H1 (cell line): Measurements from ENCODE around the gene EBF3. TPM values are rescaled to one million over a fixed set of nuclear protein-coding genes. Genes with fewer than 3 reads are reported as not detected.

ENCODE experiments used
- MAFK ChIP-seq: IDR thresholded peaks from 2 replicates; pipeline ENCODE4 v1.6.1; 2012; ENCODE audit warnings: low read depth, mild to moderate bottlenecking, improper control_type of control experiment, low read length
- SIX5 ChIP-seq: IDR thresholded peaks from 2 replicates; pipeline ENCODE4 v1.6.1; 2011; ENCODE audit warnings: mild to moderate bottlenecking, low read depth, low read length
- SP1 ChIP-seq: IDR thresholded peaks from 2 replicates; pipeline ENCODE4 v1.6.1; 2011; ENCODE audit warnings: low read depth, low read length
- polyA plus RNA-seq, 7 experiments: library from polyadenylated mRNA; depleted of rRNA in 3 of 7; stranded (reverse) in 5 of 7; unstranded in 2 of 7; fragments of >200 nt in 5 of 7; fragments of 200-250 nt in 2 of 7; gene quantifications; 1 replicate in 5 of 7; 2 replicates in 1 of 7; 4 replicates in 1 of 7; pipeline versions ENCODE4 v1.2.1 to v1.2.3, GENCODE V29; 2011 to 2013; ENCODE audit warnings: missing spikeins in 2 of 7, mixed read lengths in 2 of 7
- total RNA-seq: library from RNA; stranded (reverse); fragmentation: NEBNext Ultra II Directional; extraction: Animal tissue kit (Norgen Biotek cat#: 25700); gene quantifications from 2 replicates; pipeline ENCODE4 v1.2.1, GENCODE V29; 2021
- TF ChIP-seq, protein P1 (sequence below): fragments of 300-600 bp; sonication (generic); IDR thresholded peaks from 2 replicates; pipeline ENCODE4 v1.7.1; 2012; ENCODE audit warnings: low read length, moderate library complexity, mild to moderate bottlenecking, inconsistent platforms; ENCODE audit not compliant: insufficient replicate concordance

EBF3 gene
- total and polyA plus RNA-seq, 2 of the 8 experiments (the other 6 are each of a cell fraction or from before 2014, with no cell fraction given) = 0.08 to 0.26 TPM

DNA sequence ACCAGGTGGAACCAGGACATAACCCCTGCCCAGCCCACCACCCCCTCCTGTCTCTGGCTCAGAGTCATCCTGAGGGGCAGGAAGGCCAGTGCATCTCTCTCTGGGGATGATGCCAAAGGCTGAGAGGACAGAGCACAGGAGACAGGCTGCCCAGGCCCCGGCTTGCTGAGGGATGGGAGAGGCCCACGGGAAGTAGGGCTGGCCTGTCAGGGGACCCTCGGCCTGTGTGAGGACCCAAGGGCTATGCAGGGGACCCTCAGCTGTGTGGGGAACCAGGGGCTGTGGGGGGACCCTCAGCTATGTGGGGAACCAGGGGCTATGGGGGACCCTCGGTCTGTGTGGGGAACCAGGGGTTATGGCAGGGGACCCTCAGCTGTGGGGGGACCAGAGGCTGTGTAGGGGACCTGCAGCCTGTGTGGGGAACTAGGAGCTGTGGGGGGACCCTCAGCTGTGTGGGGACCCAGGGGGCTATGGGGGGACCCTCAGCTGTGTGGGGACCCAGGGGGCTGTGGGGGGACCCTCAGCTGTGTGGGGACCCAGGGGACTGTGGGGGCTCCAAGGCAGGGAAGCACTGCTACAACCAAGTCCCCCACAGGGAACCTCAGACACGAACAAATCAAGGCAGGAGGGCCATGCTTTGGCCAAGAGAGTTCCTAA lies 27.7 kb downstream of the EBF3 start (continued):
- TF ChIP-seq, protein P1, sequence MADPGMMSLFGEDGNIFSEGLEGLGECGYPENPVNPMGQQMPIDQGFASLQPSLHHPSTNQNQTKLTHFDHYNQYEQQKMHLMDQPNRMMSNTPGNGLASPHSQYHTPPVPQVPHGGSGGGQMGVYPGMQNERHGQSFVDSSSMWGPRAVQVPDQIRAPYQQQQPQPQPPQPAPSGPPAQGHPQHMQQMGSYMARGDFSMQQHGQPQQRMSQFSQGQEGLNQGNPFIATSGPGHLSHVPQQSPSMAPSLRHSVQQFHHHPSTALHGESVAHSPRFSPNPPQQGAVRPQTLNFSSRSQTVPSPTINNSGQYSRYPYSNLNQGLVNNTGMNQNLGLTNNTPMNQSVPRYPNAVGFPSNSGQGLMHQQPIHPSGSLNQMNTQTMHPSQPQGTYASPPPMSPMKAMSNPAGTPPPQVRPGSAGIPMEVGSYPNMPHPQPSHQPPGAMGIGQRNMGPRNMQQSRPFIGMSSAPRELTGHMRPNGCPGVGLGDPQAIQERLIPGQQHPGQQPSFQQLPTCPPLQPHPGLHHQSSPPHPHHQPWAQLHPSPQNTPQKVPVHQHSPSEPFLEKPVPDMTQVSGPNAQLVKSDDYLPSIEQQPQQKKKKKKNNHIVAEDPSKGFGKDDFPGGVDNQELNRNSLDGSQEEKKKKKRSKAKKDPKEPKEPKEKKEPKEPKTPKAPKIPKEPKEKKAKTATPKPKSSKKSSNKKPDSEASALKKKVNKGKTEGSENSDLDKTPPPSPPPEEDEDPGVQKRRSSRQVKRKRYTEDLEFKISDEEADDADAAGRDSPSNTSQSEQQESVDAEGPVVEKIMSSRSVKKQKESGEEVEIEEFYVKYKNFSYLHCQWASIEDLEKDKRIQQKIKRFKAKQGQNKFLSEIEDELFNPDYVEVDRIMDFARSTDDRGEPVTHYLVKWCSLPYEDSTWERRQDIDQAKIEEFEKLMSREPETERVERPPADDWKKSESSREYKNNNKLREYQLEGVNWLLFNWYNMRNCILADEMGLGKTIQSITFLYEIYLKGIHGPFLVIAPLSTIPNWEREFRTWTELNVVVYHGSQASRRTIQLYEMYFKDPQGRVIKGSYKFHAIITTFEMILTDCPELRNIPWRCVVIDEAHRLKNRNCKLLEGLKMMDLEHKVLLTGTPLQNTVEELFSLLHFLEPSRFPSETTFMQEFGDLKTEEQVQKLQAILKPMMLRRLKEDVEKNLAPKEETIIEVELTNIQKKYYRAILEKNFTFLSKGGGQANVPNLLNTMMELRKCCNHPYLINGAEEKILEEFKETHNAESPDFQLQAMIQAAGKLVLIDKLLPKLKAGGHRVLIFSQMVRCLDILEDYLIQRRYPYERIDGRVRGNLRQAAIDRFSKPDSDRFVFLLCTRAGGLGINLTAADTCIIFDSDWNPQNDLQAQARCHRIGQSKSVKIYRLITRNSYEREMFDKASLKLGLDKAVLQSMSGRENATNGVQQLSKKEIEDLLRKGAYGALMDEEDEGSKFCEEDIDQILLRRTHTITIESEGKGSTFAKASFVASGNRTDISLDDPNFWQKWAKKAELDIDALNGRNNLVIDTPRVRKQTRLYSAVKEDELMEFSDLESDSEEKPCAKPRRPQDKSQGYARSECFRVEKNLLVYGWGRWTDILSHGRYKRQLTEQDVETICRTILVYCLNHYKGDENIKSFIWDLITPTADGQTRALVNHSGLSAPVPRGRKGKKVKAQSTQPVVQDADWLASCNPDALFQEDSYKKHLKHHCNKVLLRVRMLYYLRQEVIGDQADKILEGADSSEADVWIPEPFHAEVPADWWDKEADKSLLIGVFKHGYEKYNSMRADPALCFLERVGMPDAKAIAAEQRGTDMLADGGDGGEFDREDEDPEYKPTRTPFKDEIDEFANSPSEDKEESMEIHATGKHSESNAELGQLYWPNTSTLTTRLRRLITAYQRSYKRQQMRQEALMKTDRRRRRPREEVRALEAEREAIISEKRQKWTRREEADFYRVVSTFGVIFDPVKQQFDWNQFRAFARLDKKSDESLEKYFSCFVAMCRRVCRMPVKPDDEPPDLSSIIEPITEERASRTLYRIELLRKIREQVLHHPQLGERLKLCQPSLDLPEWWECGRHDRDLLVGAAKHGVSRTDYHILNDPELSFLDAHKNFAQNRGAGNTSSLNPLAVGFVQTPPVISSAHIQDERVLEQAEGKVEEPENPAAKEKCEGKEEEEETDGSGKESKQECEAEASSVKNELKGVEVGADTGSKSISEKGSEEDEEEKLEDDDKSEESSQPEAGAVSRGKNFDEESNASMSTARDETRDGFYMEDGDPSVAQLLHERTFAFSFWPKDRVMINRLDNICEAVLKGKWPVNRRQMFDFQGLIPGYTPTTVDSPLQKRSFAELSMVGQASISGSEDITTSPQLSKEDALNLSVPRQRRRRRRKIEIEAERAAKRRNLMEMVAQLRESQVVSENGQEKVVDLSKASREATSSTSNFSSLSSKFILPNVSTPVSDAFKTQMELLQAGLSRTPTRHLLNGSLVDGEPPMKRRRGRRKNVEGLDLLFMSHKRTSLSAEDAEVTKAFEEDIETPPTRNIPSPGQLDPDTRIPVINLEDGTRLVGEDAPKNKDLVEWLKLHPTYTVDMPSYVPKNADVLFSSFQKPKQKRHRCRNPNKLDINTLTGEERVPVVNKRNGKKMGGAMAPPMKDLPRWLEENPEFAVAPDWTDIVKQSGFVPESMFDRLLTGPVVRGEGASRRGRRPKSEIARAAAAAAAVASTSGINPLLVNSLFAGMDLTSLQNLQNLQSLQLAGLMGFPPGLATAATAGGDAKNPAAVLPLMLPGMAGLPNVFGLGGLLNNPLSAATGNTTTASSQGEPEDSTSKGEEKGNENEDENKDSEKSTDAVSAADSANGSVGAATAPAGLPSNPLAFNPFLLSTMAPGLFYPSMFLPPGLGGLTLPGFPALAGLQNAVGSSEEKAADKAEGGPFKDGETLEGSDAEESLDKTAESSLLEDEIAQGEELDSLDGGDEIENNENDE = no peak
- no peak for TF ChIP-seq SIX5
- TF ChIP-seq SP1 = no peak
- TF ChIP-seq MAFK = no peak
